ENCODE data around the gene CARD14.

DNA sequence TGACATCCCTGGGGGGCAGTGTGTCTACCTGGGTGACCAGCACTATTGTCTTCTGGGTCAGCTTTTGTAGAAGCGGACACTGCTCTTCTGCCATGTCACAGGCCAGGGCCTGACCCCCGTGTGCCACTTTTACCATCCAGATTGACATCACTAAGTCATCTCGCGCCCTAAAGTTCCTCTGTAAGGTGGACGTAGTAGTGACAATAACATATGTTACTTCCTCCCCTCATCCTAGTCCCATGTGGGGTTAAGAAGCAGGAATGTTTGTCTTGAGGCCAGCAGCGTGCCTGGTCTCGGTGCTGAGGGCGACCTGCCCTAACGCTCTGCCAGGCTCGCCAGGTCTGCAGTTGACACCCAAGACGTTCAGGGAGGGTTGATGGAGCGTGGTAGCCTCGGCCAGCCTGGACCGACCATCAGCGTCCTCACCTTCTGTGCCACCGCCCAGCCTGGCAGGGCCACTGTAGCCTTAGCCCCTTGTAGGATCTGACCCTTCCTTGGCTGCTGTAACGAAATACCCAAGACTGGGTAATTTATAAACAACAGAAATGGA lies 47.7 kb upstream of the CARD14 start:
- TF ChIP-seq, protein P1, sequence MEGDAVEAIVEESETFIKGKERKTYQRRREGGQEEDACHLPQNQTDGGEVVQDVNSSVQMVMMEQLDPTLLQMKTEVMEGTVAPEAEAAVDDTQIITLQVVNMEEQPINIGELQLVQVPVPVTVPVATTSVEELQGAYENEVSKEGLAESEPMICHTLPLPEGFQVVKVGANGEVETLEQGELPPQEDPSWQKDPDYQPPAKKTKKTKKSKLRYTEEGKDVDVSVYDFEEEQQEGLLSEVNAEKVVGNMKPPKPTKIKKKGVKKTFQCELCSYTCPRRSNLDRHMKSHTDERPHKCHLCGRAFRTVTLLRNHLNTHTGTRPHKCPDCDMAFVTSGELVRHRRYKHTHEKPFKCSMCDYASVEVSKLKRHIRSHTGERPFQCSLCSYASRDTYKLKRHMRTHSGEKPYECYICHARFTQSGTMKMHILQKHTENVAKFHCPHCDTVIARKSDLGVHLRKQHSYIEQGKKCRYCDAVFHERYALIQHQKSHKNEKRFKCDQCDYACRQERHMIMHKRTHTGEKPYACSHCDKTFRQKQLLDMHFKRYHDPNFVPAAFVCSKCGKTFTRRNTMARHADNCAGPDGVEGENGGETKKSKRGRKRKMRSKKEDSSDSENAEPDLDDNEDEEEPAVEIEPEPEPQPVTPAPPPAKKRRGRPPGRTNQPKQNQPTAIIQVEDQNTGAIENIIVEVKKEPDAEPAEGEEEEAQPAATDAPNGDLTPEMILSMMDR (optimal IDR thresholded peaks at IDR 0.05 in 1 of 3, IDR thresholded peaks at IDR 0.05 in 1 of 3, conservative IDR thresholded peaks at IDR 0.05 in 1 of 3; ENCODE audit: extremely low read depth in 1 of 3, insufficient read depth in 2 of 3, low read length in 3 of 3) = no peak
- TF ChIP-seq EZH2 (IDR thresholded peaks at IDR 0.05; ENCODE audit: low read length) = no peak

All from keratinocyte (primary cell).